ENCODE measurements around the gene PTGER3.

PTGER3 gene

GRCh38 chr1:71074681-71075080 lies 27.1 kb upstream of the PTGER3 start:
- in situ Hi-C loops (cut with HindIII; ENCODE audit: low sequenced_read_pairs) = loop anchor here (25.0 kb wide), 1 partner anchor 837 kb away; no protein-coding TSS in a partner anchor
- DNase-seq (ENCODE audit: low read depth) = no peak
- H3K4me3 ChIP-seq (ENCODE audit: low read depth, low read length) = no peak overlapping the region
- TF ChIP-seq CTCF (IDR thresholded peaks at IDR 0.05; ENCODE audit: low read depth, low read length, missing control alignments) = no peak

DNA sequence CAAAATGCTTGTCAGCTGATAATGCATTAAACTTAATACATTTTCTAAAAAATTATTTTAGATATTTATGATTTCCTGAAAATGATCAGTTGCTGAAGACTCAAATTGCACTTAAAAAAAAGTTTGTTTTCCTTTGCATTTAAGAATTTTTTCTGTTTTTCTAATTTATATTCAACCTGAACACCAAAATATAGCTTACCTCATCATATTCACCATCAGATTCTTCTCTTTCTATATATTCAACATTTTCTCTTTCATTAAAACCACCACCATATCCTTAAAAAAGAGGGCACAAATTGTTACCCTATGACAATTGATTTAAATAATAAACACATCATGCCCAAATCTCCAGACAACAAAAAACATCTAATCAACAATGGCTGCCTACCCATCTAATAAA lies 24.7 kb upstream of the PTGER3 start:
- in situ Hi-C loops (cut with HindIII; ENCODE audit: low sequenced_read_pairs) = loop anchor here (25.0 kb wide), 1 partner anchor 835 kb away; no protein-coding TSS in a partner anchor
- no peak for DNase-seq (ENCODE audit: low read depth)
- TF ChIP-seq CTCF (IDR thresholded peaks at IDR 0.05; ENCODE audit: low read depth, low read length, missing control alignments) = no peak
- H3K4me3 ChIP-seq (ENCODE audit: low read depth, low read length) = no peak overlapping the region

GRCh38 chr1:71071720-71072119 lies 24.1 kb upstream of the PTGER3 start:
- no peak overlapping the region for H3K4me3 ChIP-seq (ENCODE audit: low read depth, low read length)
- in situ Hi-C loops (cut with HindIII; ENCODE audit: low sequenced_read_pairs) = loop anchor here (25.0 kb wide), 1 partner anchor 834 kb away; no protein-coding TSS in a partner anchor
- TF ChIP-seq CTCF (IDR thresholded peaks at IDR 0.05; ENCODE audit: low read depth, low read length, missing control alignments) = no peak
- no peak for DNase-seq (ENCODE audit: low read depth)

- no peak for DNase-seq (ENCODE audit: low read depth)
- no peak for TF ChIP-seq CTCF (IDR thresholded peaks at IDR 0.05; ENCODE audit: low read depth, low read length, missing control alignments)
- no peak overlapping the region for H3K4me3 ChIP-seq (ENCODE audit: low read depth, low read length)
- in situ Hi-C loops (cut with HindIII; ENCODE audit: low sequenced_read_pairs) = loop anchor here (25.0 kb wide), 1 partner anchor 831 kb away; no protein-coding TSS in a partner anchor
Measured at GRCh38 chr1:71068325-71069240, 21.0 kb upstream of the PTGER3 start.

GRCh38 chr1:71054791-71055190 lies 7.2 kb upstream of the PTGER3 start:
- no peak for TF ChIP-seq CTCF (IDR thresholded peaks at IDR 0.05; ENCODE audit: low read depth, low read length, missing control alignments)
- in situ Hi-C loops (cut with HindIII; ENCODE audit: low sequenced_read_pairs) = loop anchor here (25.0 kb wide), 1 partner anchor 817 kb away; no protein-coding TSS in a partner anchor
- no peak overlapping the region for H3K4me3 ChIP-seq (ENCODE audit: low read depth, low read length)
- no peak for DNase-seq (ENCODE audit: low read depth)

DNA sequence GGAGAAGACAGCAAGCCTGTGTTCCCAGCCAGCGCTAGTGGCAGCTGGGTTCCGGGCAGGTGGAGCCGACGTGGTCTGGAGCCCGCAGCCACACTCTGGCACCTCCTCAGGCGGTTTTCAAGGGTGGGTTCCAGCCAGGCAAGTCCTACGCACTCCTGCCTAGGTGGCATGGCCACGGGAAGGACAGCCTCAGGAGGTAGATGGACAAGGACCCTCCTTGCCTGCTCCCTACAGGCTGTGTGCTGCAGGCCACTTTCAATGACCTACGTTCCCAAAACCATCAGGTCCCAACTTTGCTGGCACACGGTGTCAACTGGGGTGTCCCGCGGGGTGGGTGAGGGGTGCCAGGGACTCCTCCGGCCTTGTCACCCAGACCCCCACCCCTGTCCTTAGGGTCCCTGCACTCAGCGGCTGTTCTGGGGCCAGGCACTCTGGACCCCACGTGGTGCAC lies 6.7 kb upstream of the PTGER3 start:
- in situ Hi-C loops (cut with HindIII; ENCODE audit: low sequenced_read_pairs) = loop anchor here (25.0 kb wide), 1 partner anchor 817 kb away; no protein-coding TSS in a partner anchor
- DNase-seq (ENCODE audit: low read depth) = no peak
- no peak overlapping the region for H3K4me3 ChIP-seq (ENCODE audit: low read depth, low read length)
- TF ChIP-seq CTCF (IDR thresholded peaks at IDR 0.05; ENCODE audit: low read depth, low read length, missing control alignments) = no peak

All from astrocyte of the cerebellum (primary cell).